Stomach (tissue), 9 donors: Measurements from ENCODE around the gene XXYLT1. TPM values are rescaled to one million over a fixed set of nuclear protein-coding genes. Genes with fewer than 3 reads are reported as not detected.

Source experiments
- DNase-seq, 2 donors: peaks; one replicate each; pipeline versions ENCODE4 v3.0.0 to v3.0.0-alpha.2; 2013 to 2019
- H3K27ac ChIP-seq, 5 donors: fragments of 200-600 bp in 4 of 5; sonication (generic) in 4 of 5; one replicate each; pipeline ENCODE4 v1.5.1; 2013 to 2019; ENCODE audit warnings: mild to moderate bottlenecking in 1 of 5, moderate library complexity in 1 of 5
- H3K27me3 ChIP-seq, 3 donors: fragments of 200-600 bp; sonication (generic); one replicate each; pipeline ENCODE4 v1.5.1; 2017 to 2019; ENCODE audit warnings: mixed run types in 1 of 3
- H3K36me3 ChIP-seq, 4 donors: fragments of 200-600 bp; sonication (generic); 1 replicate in 3 of 4; 2 replicates in 1 of 4; pipeline ENCODE4 v1.5.1; 2016 to 2019
- H3K4me1 ChIP-seq, 4 donors: fragments of 200-600 bp; sonication (generic); one replicate each; pipeline ENCODE4 v1.5.1; 2016 to 2019
- H3K4me3 ChIP-seq, 4 donors: fragments of 200-600 bp; sonication (generic) in 3 of 4; one replicate each; pipeline ENCODE4 v1.5.1; 2016 to 2019; ENCODE audit warnings: mild to moderate bottlenecking in 1 of 4
- H3K9me3 ChIP-seq, 4 donors: fragments of 200-600 bp; sonication (generic); one replicate each; pipeline ENCODE4 v1.5.1; 2016 to 2019
- EP300 ChIP-seq: sonication (generic); formaldehyde crosslinking; IDR thresholded peaks from one replicate; pipeline ENCODE4 v1.6.1; 2017; ENCODE audit warnings: antibody characterized with exemption
- POLR2A ChIP-seq, 4 donors: fragments of 450-650 bp; IDR thresholded peaks; one replicate each; pipeline ENCODE4 v1.6.1; 2016; ENCODE audit warnings: antibody characterized with exemption in 4 of 4, control low read depth in 2 of 4, mild to moderate bottlenecking in 1 of 4, moderate library complexity in 1 of 4
- POLR2AphosphoS5 ChIP-seq, 3 donors: sonication (generic); formaldehyde crosslinking; IDR thresholded peaks; one replicate each; pipeline ENCODE4 v1.6.1; 2016; ENCODE audit warnings: antibody characterized with exemption in 3 of 3
- WGBS, 5 donors: extraction: QIAGEN DNeasy Blood & Tissue Kit in 3 of 5; methylation state at CpG; one replicate each; pipeline versions ENCODE4 v1.1.5 to v1.1.7; 2013 to 2018; 5-methylcytosine and 5-hydroxymethylcytosine counted together
- intact Hi-C: fragments of 100-400 bp; cut with DNase I; formaldehyde crosslinking; loops from one replicate; pipeline ENCODE4 v1.15.1; 2023; ENCODE audit warnings: low total_unique reads
- polyA plus RNA-seq, 3 donors: library from polyadenylated mRNA; stranded (reverse); fragments of 200-250 nt; gene quantifications; one replicate each; pipeline ENCODE4 v1.2.3, GENCODE V29; 2013
- total RNA-seq, 5 donors: library from RNA; depleted of rRNA; stranded (reverse); fragments of >200 nt; gene quantifications; one replicate each; pipeline versions ENCODE4 v1.1.0 to v1.2.3, GENCODE V29; 2014 to 2016
- TF ChIP-seq, protein P1 (sequence below), 7 experiments: fragments of 450-650 bp in 4 of 7; fragments of 200-600 bp in 3 of 7; sonication (generic) in 3 of 7; IDR thresholded peaks; one replicate each; pipeline ENCODE4 v1.5.1; 2016 to 2019; ENCODE audit warnings: antibody characterized with exemption in 7 of 7, control low read depth in 2 of 7, mild to moderate bottlenecking in 1 of 7
- donor health status: healthy with polysubstance abuse.
- donor health status: Bipolar disorder and iron deficiency.
- donor health status: healthy.

XXYLT1 gene
- total and polyA plus RNA-seq, 8 donors = 2.1 to 41.5 (median 11.4) TPM; not detected in 1

- Histone ChIP-seq H3K27ac (peak overlapping the region in 4 of 5 donors; percentile 19 to 64 (median 52)), H3K9me3 (no peaks in the 10 kb centered on the region), H3K4me3 (no peak overlapping the region), H3K4me1 (peaks cover 0 to 22% (median 6%) of the 10 kb centered on the region in 4 donors), H3K36me3 (no peaks in the 10 kb centered on the region), H3K27me3 (no peaks in the 10 kb centered on the region)
- intact Hi-C loops = loop anchor here (10.0 kb wide), 1 partner anchor 135 kb away; no protein-coding TSS in a partner anchor
- TF ChIP-seq, protein P1, sequence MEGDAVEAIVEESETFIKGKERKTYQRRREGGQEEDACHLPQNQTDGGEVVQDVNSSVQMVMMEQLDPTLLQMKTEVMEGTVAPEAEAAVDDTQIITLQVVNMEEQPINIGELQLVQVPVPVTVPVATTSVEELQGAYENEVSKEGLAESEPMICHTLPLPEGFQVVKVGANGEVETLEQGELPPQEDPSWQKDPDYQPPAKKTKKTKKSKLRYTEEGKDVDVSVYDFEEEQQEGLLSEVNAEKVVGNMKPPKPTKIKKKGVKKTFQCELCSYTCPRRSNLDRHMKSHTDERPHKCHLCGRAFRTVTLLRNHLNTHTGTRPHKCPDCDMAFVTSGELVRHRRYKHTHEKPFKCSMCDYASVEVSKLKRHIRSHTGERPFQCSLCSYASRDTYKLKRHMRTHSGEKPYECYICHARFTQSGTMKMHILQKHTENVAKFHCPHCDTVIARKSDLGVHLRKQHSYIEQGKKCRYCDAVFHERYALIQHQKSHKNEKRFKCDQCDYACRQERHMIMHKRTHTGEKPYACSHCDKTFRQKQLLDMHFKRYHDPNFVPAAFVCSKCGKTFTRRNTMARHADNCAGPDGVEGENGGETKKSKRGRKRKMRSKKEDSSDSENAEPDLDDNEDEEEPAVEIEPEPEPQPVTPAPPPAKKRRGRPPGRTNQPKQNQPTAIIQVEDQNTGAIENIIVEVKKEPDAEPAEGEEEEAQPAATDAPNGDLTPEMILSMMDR (IDR thresholded peaks at IDR 0.05) = no peak
- TF ChIP-seq POLR2A (IDR thresholded peaks at IDR 0.05) (no peak), EP300 (no peak), POLR2AphosphoS5 (IDR thresholded peaks at IDR 0.05) (no peak)
- no peak for DNase-seq
- 76 to 82% (median 77%) methylated on average over 16 of the region's 16 CpGs for WGBS, 5 donors
Observed at GRCh38 chr3:195119461-195120266, 151.3 kb downstream of the XXYLT1 start.

DNA sequence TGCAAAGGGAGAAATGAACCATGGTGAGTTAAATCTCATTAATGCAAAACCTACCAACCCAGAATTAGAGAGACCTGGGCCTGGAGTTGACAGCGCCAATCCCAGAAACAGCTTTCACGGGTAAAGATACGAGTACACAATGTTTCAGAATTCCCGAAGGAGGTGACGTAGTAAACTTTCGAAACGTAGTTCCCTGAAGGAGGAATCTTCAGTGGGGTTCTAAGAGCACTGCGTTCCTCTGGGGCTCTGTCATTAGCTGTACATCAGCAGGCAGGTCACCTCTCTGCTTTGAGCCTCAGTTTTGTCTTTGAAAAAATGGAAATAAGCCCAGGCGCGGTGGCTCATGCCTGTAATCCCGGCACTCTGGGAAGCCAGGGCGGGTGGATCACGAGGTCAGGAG is 152.3 kb downstream of the XXYLT1 start:
- Histone ChIP-seq H3K27ac (peak overlapping the region in 2 of 5 donors; percentile 66 to 73), H3K36me3 (no peaks in the 10 kb centered on the region), H3K4me1 (peaks cover 3 to 26% (median 6%) of the 10 kb centered on the region in 4 donors), H3K4me3 (no peak overlapping the region), H3K27me3 (no peaks in the 10 kb centered on the region), H3K9me3 (no peaks in the 10 kb centered on the region)
- 87 to 94% (median 92%) methylated on average over 13 of the region's 13 CpGs for WGBS, 5 donors
- intact Hi-C loops = loop anchor here (10.0 kb wide), 1 partner anchor 136 kb away; no protein-coding TSS in a partner anchor
- no peak for DNase-seq
- TF ChIP-seq EP300 (no peak), POLR2AphosphoS5 (IDR thresholded peaks at IDR 0.05) (no peak), POLR2A (IDR thresholded peaks at IDR 0.05) (no peak)
- TF ChIP-seq, protein P1 (IDR thresholded peaks at IDR 0.05) = no peak

DNA sequence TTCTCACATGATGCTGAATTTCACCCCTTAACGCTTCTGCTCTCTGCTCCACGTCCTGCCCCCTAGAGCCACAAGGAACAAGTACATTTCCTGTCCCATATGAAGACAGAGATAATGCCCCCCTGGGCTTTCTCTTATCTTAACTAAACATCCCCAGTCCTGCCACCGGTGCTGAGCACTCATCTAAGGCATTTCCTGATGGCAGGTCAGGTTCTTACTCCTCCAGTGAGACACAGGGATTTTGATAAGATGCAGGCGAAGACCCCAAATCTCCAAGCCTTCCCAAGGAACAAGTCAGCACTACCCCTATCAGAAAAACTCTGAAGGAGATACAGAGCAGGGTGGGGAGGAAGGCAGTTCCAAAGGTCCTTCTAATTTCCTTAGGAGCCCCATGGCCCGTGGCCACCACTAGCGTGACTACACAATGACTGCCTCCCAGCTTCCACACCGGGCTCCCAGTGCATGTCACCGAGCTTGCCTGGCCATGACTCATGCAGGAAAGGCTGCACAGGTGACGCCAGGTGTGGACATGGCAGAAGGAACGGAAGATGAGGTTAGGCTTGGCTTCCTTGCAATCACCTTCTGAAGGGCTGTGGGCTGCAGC is 152.9 kb downstream of the XXYLT1 start:
- no peaks in the 10 kb centered on the region for H3K27me3 ChIP-seq
- no peak overlapping the region for H3K4me3 ChIP-seq
- DNase-seq = peak; percentile 80 to 82
- H3K9me3 ChIP-seq = no peaks in the 10 kb centered on the region
- intact Hi-C loops = loop anchor here (10.0 kb wide), 1 partner anchor 137 kb away; no protein-coding TSS in a partner anchor
- peaks cover 5 to 32% (median 7%) of the 10 kb centered on the region in 4 donors for H3K4me1 ChIP-seq
- peak overlapping the region in 4 of 5 donors; percentile 31 to 73 (median 58) for H3K27ac ChIP-seq
- TF ChIP-seq, protein P1 (IDR thresholded peaks at IDR 0.05) = no peak
- TF ChIP-seq POLR2AphosphoS5 (IDR thresholded peaks at IDR 0.05) = peak in 2 of 3 donors; percentile 57 to 70
- H3K36me3 ChIP-seq = no peaks in the 10 kb centered on the region
- WGBS, 5 donors = 33 to 57% (median 41%) methylated on average over 10 of the region's 10 CpGs

GRCh38 chr3:195116407-195117185 is 154.4 kb downstream of the XXYLT1 start:
- H3K9me3 ChIP-seq = no peaks in the 10 kb centered on the region
- H3K36me3 ChIP-seq = no peaks in the 10 kb centered on the region
- intact Hi-C loops = loop anchor here (10.0 kb wide), 1 partner anchor 138 kb away; no protein-coding TSS in a partner anchor
- H3K27ac ChIP-seq = no peak overlapping the region
- no peaks in the 10 kb centered on the region for H3K27me3 ChIP-seq
- H3K4me1 ChIP-seq = peaks cover 5 to 32% (median 7%) of the 10 kb centered on the region in 4 donors
- TF ChIP-seq, protein P1 (IDR thresholded peaks at IDR 0.05) = no peak
- TF ChIP-seq EP300 = no peak
- no peak for TF ChIP-seq POLR2AphosphoS5 (IDR thresholded peaks at IDR 0.05)
- no peak for TF ChIP-seq POLR2A (IDR thresholded peaks at IDR 0.05)
- no peak overlapping the region for H3K4me3 ChIP-seq
- DNase-seq = no peak
- WGBS, 5 donors = 65 to 69% (median 66%) methylated on average over 5 of the region's 5 CpGs
